GM13977 (cell line): ENCODE measurements around the gene VWA3B.

Experiments used
- DNase-seq: peaks from one replicate; pipeline ENCODE4 v3.0.0; 2012; ENCODE audit warnings: low spot score
- CTCF ChIP-seq: IDR thresholded peaks from 2 replicates; pipeline ENCODE4 v1.5.1; 2012; ENCODE audit warnings: mild to moderate bottlenecking, control low read depth; ENCODE audit not compliant: insufficient read depth; ENCODE audit errors: extremely low read depth, missing control alignments
- in situ Hi-C: fragments of 300-500 bp; cut with MboI; formaldehyde crosslinking; loops from one replicate; pipeline ENCODE4 v1.12.0; 2022; ENCODE audit warnings: low sequenced_read_pairs, low pct_unique_long_range_greater_than_20kb, mixed read lengths, inconsistent platforms; ENCODE audit not compliant: unreplicated experiment

The VWA3B gene

GRCh38 chr2:98188351-98189046, 101.5 kb downstream of the VWA3B start:
- TF ChIP-seq CTCF, result peak; percentile 18
- in situ Hi-C loops, result no loop called here
- DNase-seq, result peak; percentile 21

GRCh38 chr2:98191883-98192282, 104.9 kb downstream of the VWA3B start:
- in situ Hi-C loops, result no loop called here
- no peak for TF ChIP-seq CTCF
- DNase-seq, result no peak

GRCh38 chr2:98201576-98201975, 114.6 kb downstream of the VWA3B start:
- in situ Hi-C loops, result no loop called here
- no peak for TF ChIP-seq CTCF
- no peak for DNase-seq

- no peak for TF ChIP-seq CTCF
- in situ Hi-C loops, result no loop called here
Observed at GRCh38 chr2:98205889-98206288, 118.9 kb downstream of the VWA3B start.

GRCh38 chr2:98212092-98213000, 125.4 kb downstream of the VWA3B start:
- TF ChIP-seq CTCF, result no peak
- no peak for DNase-seq
- in situ Hi-C loops, result no loop called here

More at GRCh38 chr2:98205889-98206288, 118.9 kb downstream of the VWA3B start:
- DNase-seq, result no peak

- in situ Hi-C loops, result no loop called here
- no peak for DNase-seq
- TF ChIP-seq CTCF, result no peak
Observed at GRCh38 chr2:98216616-98217015, 129.6 kb downstream of the VWA3B start.
